ENCODE results near the gene SH2D4B.

The SH2D4B gene

GRCh38 chr10:80537736-80538480, at the start of gene SH2D4B:
Gene SH2D4B, plus strand, starts transcription at chr10:80537902. Its CDS starts 430 bp downstream, at chr10:80538332.
- Histone ChIP-seq H3K9ac (ENCODE audit: low read length) (no peak within 1 kb of the TSS), H3K4me1 (ENCODE audit: control insufficient read depth, insufficient read depth, low read length) (no peaks in the 10 kb centered on the region), H3K27ac (ENCODE audit: low read depth, low read length) (no peak within 1 kb of the TSS), H3K4me3 (ENCODE audit: low read length) (no peak within 1 kb of the TSS), H3K27me3 (ENCODE audit: control insufficient read depth, insufficient read depth, low read length) (no peaks in the 10 kb centered on the region), H3K36me3 (ENCODE audit: control insufficient read depth, insufficient read depth, low read length) (no peaks in the 10 kb centered on the region)

- Histone ChIP-seq H3K9ac (ENCODE audit: low read length) (no peak overlapping the region), H3K27ac (ENCODE audit: low read depth, low read length) (no peak overlapping the region), H3K4me1 (ENCODE audit: control insufficient read depth, insufficient read depth, low read length) (no peaks in the 10 kb centered on the region), H3K27me3 (ENCODE audit: control insufficient read depth, insufficient read depth, low read length) (no peaks in the 10 kb centered on the region), H3K4me3 (ENCODE audit: low read length) (no peak overlapping the region), H3K36me3 (ENCODE audit: control insufficient read depth, insufficient read depth, low read length) (peaks cover 5% of the 10 kb centered on the region)
These were observed 49.1 kb upstream of the SH2D4B start for GRCh38 chr10:80488539-80489066.

GRCh38 chr10:80489371-80490112, 48.2 kb upstream of the SH2D4B start:
- Histone ChIP-seq H3K27me3 (ENCODE audit: control insufficient read depth, insufficient read depth, low read length) (no peaks in the 10 kb centered on the region), H3K4me1 (ENCODE audit: control insufficient read depth, insufficient read depth, low read length) (no peaks in the 10 kb centered on the region), H3K36me3 (ENCODE audit: control insufficient read depth, insufficient read depth, low read length) (peaks cover 5% of the 10 kb centered on the region), H3K4me3 (ENCODE audit: low read length) (no peak overlapping the region), H3K9ac (ENCODE audit: low read length) (no peak overlapping the region), H3K27ac (ENCODE audit: low read depth, low read length) (no peak overlapping the region)

GRCh38 chr10:80491251-80492102, 46.2 kb upstream of the SH2D4B start:
- Histone ChIP-seq H3K9ac (ENCODE audit: low read length) (no peak overlapping the region), H3K36me3 (ENCODE audit: control insufficient read depth, insufficient read depth, low read length) (peaks cover 5% of the 10 kb centered on the region), H3K27me3 (ENCODE audit: control insufficient read depth, insufficient read depth, low read length) (no peaks in the 10 kb centered on the region), H3K4me3 (ENCODE audit: low read length) (no peak overlapping the region), H3K27ac (ENCODE audit: low read depth, low read length) (no peak overlapping the region), H3K4me1 (ENCODE audit: control insufficient read depth, insufficient read depth, low read length) (no peaks in the 10 kb centered on the region)

- H3K27me3 ChIP-seq (ENCODE audit: control insufficient read depth, insufficient read depth, low read length) = no peaks in the 10 kb centered on the region
- no peak overlapping the region for H3K4me3 ChIP-seq (ENCODE audit: low read length)
- H3K36me3 ChIP-seq (ENCODE audit: control insufficient read depth, insufficient read depth, low read length) = peaks cover 5% of the 10 kb centered on the region
- H3K27ac ChIP-seq (ENCODE audit: low read depth, low read length) = no peak overlapping the region
- H3K4me1 ChIP-seq (ENCODE audit: control insufficient read depth, insufficient read depth, low read length) = peaks cover 10% of the 10 kb centered on the region
- H3K9ac ChIP-seq (ENCODE audit: low read length) = no peak overlapping the region
These were observed 44.7 kb upstream of the SH2D4B start for GRCh38 chr10:80492848-80493521.

GRCh38 chr10:80493522-80494051, 44.1 kb upstream of the SH2D4B start:
- Histone ChIP-seq H3K36me3 (ENCODE audit: control insufficient read depth, insufficient read depth, low read length) (peaks cover 5% of the 10 kb centered on the region), H3K4me1 (ENCODE audit: control insufficient read depth, insufficient read depth, low read length) (peaks cover 16% of the 10 kb centered on the region), H3K9ac (ENCODE audit: low read length) (no peak overlapping the region), H3K27ac (ENCODE audit: low read depth, low read length) (no peak overlapping the region), H3K27me3 (ENCODE audit: control insufficient read depth, insufficient read depth, low read length) (no peaks in the 10 kb centered on the region), H3K4me3 (ENCODE audit: low read length) (no peak overlapping the region)

GRCh38 chr10:80496555-80497172, 41.0 kb upstream of the SH2D4B start:
- Histone ChIP-seq H3K4me3 (ENCODE audit: low read length) (no peak overlapping the region), H3K27me3 (ENCODE audit: control insufficient read depth, insufficient read depth, low read length) (no peaks in the 10 kb centered on the region), H3K4me1 (ENCODE audit: control insufficient read depth, insufficient read depth, low read length) (peaks cover 30% of the 10 kb centered on the region), H3K36me3 (ENCODE audit: control insufficient read depth, insufficient read depth, low read length) (no peaks in the 10 kb centered on the region), H3K27ac (ENCODE audit: low read depth, low read length) (no peak overlapping the region), H3K9ac (ENCODE audit: low read length) (no peak overlapping the region)

- H3K27ac ChIP-seq (ENCODE audit: low read depth, low read length) = peak overlapping the region; percentile 89
- no peaks in the 10 kb centered on the region for H3K36me3 ChIP-seq (ENCODE audit: control insufficient read depth, insufficient read depth, low read length)
- no peak overlapping the region for H3K9ac ChIP-seq (ENCODE audit: low read length)
- H3K27me3 ChIP-seq (ENCODE audit: control insufficient read depth, insufficient read depth, low read length) = no peaks in the 10 kb centered on the region
- no peak overlapping the region for H3K4me3 ChIP-seq (ENCODE audit: low read length)
- H3K4me1 ChIP-seq (ENCODE audit: control insufficient read depth, insufficient read depth, low read length) = peaks cover 30% of the 10 kb centered on the region
These were observed 40.3 kb upstream of the SH2D4B start for GRCh38 chr10:80497187-80498077.

- Histone ChIP-seq H3K36me3 (ENCODE audit: control insufficient read depth, insufficient read depth, low read length) (no peaks in the 10 kb centered on the region), H3K4me1 (ENCODE audit: control insufficient read depth, insufficient read depth, low read length) (peaks cover 30% of the 10 kb centered on the region), H3K27ac (ENCODE audit: low read depth, low read length) (peak overlapping the region; percentile 89), H3K27me3 (ENCODE audit: control insufficient read depth, insufficient read depth, low read length) (no peaks in the 10 kb centered on the region), H3K9ac (ENCODE audit: low read length) (peak overlapping the region; percentile 50), H3K4me3 (ENCODE audit: low read length) (peak overlapping the region; percentile 24)
These were observed 39.4 kb upstream of the SH2D4B start for GRCh38 chr10:80498078-80498832.
